Left lung (tissue), 10 donors: ENCODE measurements around the gene CSTB. TPM values are rescaled to one million over a fixed set of nuclear protein-coding genes. Genes with fewer than 3 reads are reported as not detected.
A peak's percentile ranks its signal among the peaks of the same experiment; 100 is the strongest.

Source experiments
- ATAC-seq: fragments of 200-7000 bp; cut with Tn5 transposase; one replicate; pipeline ENCODE4 v1.9.1; 2020; ENCODE audit warnings: moderate library complexity
- DNase-seq, 4 donors: peaks; one replicate each; pipeline ENCODE4 v3.0.0-alpha.2; 2013 to 2020
- H3K27ac ChIP-seq, 2 donors: fragments of 200-600 bp; sonication (generic) in 1 of 2; one replicate each; pipeline versions ENCODE4 v1.5.0 to v1.8.0; 2020 to 2021
- H3K27me3 ChIP-seq, 2 donors: fragments of 200-600 bp; sonication (generic) in 1 of 2; one replicate each; pipeline versions ENCODE4 v1.5.0 to v1.8.0; 2020 to 2021
- H3K36me3 ChIP-seq, 2 donors: fragments of 200-600 bp; sonication (generic) in 1 of 2; one replicate each; pipeline versions ENCODE4 v1.5.0 to v1.8.0; 2020 to 2021
- H3K4me1 ChIP-seq, 2 donors: fragments of 200-600 bp; one replicate each; pipeline ENCODE4 v1.8.0; 2021
- H3K4me3 ChIP-seq, 2 donors: fragments of 200-600 bp; sonication (generic) in 1 of 2; one replicate each; pipeline versions ENCODE4 v1.5.0 to v1.8.0; 2020 to 2021; ENCODE audit warnings: mild to moderate bottlenecking in 1 of 2
- H3K9me3 ChIP-seq, 2 donors: fragments of 200-600 bp; sonication (generic) in 1 of 2; one replicate each; pipeline versions ENCODE4 v1.5.0 to v1.8.0; 2020 to 2021
- intact Hi-C, 2 donors: fragments of 100-400 bp; cut with DNase I; formaldehyde crosslinking; loops; one replicate each; pipeline versions ENCODE4 v1.11.2 to v1.14.2; 2022
- polyA plus RNA-seq, 6 donors: library from polyadenylated mRNA; unstranded; fragments of 120-200 nt; gene quantifications; one replicate each; pipeline ENCODE4 v1.2.1, GENCODE V29; 2013; ENCODE audit not compliant: insufficient read length in 6 of 6
- total RNA-seq, 2 donors: library from RNA; stranded (reverse); fragmentation: NEBNext Ultra II Directional; extraction: Animal tissue kit (Norgen Biotek cat#: 25700); gene quantifications; one replicate each; pipeline ENCODE4 v1.2.1, GENCODE V29; 2021
- TF ChIP-seq, protein P1 (sequence below), 2 donors: fragments of 200-600 bp; sonication (generic) in 1 of 2; IDR thresholded peaks; one replicate each; pipeline versions ENCODE4 v1.5.0 to v1.8.0; 2021; ENCODE audit warnings: antibody characterized with exemption in 2 of 2
- donor health status: DM: no; HTN: yes; CAD: no.
- donor health status: DM: no; HTN: no; CAD: no.

Gene CSTB
- total and polyA plus RNA-seq, 8 donors: 36.5 to 133 (median 37.8) TPM

DNA sequence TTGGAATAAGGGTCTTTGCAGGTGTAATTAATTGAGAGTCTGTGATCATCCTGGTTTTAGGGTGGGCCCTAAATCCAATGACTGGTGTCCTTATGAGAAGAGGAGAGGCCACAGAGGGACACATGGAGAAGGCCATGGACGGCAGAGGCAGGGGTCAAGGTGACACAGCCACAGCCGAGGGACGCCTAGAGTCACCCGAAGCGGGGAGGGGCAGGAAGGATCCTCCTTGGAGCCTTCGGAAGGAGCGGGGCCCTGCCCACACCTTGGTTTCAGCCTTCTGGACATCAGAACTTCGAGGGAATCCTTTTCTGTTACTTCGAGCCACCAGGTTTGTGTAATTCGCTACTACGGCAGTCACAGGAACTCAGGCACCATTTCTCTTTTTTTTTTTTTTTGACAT, 44.4 kb upstream of the CSTB start:
- intact Hi-C loops: no loop called here
- ATAC-seq: no peak
- Histone ChIP-seq H3K4me3 (no peak overlapping the region), H3K36me3 (no peaks in the 10 kb centered on the region), H3K4me1 (peaks cover 0 to 35% of the 10 kb centered on the region in 2 donors), H3K27ac (no peak overlapping the region), H3K9me3 (no peaks in the 10 kb centered on the region), H3K27me3 (peaks cover 0 to 4% of the 10 kb centered on the region in 2 donors)
- DNase-seq: peak in 1 of 4 donors; percentile 47
- TF ChIP-seq, protein P1, sequence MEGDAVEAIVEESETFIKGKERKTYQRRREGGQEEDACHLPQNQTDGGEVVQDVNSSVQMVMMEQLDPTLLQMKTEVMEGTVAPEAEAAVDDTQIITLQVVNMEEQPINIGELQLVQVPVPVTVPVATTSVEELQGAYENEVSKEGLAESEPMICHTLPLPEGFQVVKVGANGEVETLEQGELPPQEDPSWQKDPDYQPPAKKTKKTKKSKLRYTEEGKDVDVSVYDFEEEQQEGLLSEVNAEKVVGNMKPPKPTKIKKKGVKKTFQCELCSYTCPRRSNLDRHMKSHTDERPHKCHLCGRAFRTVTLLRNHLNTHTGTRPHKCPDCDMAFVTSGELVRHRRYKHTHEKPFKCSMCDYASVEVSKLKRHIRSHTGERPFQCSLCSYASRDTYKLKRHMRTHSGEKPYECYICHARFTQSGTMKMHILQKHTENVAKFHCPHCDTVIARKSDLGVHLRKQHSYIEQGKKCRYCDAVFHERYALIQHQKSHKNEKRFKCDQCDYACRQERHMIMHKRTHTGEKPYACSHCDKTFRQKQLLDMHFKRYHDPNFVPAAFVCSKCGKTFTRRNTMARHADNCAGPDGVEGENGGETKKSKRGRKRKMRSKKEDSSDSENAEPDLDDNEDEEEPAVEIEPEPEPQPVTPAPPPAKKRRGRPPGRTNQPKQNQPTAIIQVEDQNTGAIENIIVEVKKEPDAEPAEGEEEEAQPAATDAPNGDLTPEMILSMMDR (IDR thresholded peaks at IDR 0.05): no peak

DNA sequence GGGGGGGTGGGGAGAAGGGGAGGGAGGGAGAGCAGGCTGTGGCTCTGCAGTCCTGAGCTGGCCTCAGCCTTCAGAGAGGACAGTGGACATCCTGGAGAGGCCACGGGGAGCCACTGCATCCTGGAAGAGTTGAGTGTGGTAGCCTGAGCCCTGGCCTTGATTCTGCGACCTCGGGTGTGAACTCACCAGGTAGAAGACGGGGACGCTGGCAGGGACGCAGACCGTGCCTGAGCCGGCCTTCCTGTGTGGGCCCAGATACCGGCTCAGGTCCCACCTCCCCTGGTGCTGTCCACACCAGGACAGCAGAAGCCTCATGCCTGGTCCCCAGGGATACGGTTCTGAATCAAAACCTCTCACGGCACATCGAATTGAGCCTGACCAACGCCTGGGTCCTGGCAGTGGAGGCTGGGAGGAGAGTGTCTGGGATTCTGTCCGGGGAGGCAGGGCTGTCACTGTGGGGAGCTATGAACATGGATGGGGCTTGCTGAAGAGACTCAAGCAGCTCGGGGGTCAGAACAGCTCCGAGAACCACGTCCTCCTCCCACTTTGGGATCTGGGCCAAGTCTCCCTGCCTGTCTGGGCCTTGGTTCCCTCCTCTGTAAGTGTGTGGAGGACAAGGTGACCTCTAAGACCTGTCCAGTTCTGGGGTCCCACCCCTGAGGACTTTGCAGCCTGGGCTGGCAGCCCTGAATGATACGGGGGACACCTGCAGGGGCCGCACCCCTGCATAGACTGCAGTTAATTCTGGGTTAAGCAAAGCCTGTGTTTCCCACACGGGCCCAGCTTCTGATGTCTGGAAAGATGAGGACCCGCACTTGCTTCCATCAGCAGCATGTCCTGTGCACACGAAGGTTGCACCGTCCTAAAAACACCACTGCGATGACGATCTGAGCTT, 43.6 kb upstream of the CSTB start:
- ATAC-seq (no peak), DNase-seq (peak in 1 of 4 donors; percentile 72)
- Histone ChIP-seq H3K27me3 (no peaks in the 10 kb centered on the region), H3K4me3 (no peak overlapping the region), H3K36me3 (no peaks in the 10 kb centered on the region), H3K27ac (peak overlapping the region in 1 of 2 donors; percentile 67), H3K9me3 (no peaks in the 10 kb centered on the region), H3K4me1 (peaks cover 0 to 35% of the 10 kb centered on the region in 2 donors)
- TF ChIP-seq, protein P1 (IDR thresholded peaks at IDR 0.05): no peak
- intact Hi-C loops: no loop called here

DNA sequence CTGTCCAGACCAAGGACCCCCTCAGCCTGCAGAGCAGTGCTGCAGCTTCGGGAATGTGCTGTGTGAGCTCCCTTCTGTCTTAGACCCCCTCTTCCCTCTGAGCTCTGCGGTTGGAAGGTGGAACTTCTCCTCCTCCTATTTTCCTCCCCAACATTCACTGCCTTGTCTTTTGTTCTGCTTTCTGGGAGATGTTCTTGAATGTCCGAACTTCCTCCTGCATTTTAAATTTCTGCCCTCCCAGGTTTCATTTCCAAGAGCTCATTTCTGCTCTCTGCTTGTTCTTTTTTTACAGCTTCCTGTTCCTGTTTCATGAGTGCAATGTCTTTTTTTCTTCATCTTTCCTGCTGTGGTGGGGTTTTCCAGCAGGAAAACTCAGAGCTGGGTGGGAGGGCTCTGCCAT, 42.6 kb upstream of the CSTB start:
- TF ChIP-seq, protein P1 (IDR thresholded peaks at IDR 0.05): no peak
- H3K27me3 ChIP-seq: no peaks in the 10 kb centered on the region
- H3K36me3 ChIP-seq: no peaks in the 10 kb centered on the region
- no peak for ATAC-seq
- peak in 1 of 4 donors; percentile 16 for DNase-seq
- intact Hi-C loops: no loop called here
- H3K9me3 ChIP-seq: no peaks in the 10 kb centered on the region
- H3K4me1 ChIP-seq: peaks cover 0 to 35% of the 10 kb centered on the region in 2 donors
- H3K27ac ChIP-seq: peak overlapping the region in 1 of 2 donors; percentile 67
- no peak overlapping the region for H3K4me3 ChIP-seq

DNA sequence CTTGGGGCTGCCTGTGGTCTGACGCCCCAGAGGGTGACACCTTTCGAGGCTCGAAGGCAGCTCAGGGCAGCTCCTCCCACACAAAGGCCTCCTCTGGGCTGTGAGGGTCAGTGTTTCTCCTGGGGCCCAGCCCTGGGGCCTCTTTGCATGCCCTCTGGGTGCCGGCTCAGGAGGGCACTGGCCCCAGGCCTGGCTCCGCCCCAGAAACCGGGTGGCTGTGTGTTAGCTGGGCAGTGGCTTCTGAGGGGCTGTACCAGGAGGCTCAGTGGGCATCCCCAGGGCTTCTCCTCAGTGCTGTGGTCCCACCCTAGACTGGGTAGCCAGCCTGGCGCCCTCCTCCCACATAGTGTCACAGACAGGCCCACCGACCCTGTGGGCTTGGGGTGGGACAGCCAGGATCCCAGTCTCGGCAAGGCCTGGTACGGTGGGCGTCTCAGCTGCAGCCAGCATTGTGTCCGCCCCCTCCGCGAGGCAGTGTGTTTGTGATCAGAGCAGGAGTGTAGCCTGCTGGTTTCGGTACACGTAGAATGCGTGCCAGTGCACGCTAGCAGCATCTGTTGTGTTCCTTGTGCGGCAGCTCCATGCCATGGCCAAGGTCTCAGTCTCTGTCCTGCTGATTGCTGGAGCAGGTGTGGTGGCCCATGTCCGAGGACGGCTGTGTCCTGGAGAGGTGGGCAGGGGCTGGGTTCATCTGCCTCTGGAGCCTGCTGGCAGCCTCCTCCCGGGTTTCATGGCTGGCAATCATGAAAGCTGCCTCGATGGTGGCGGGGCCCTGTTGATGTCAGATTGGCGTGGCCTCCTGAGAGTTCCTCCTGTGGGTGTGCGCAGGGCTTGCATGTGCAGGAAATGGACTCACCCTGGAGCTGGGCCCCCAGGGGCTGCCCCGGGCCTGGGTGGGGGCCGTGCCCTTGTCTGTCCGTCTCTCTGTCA, 41.3 kb upstream of the CSTB start:
- TF ChIP-seq, protein P1 (IDR thresholded peaks at IDR 0.05): no peak
- intact Hi-C loops: no loop called here
- ATAC-seq (no peak), DNase-seq (peak in 1 of 4 donors; percentile 70)
- H3K36me3 ChIP-seq: no peaks in the 10 kb centered on the region
- no peak overlapping the region for H3K27ac ChIP-seq
- H3K27me3 ChIP-seq: no peaks in the 10 kb centered on the region
- peaks cover 2 to 39% of the 10 kb centered on the region in 2 donors for H3K4me1 ChIP-seq
- H3K9me3 ChIP-seq: no peaks in the 10 kb centered on the region
- H3K4me3 ChIP-seq: no peak overlapping the region
